Activated CD4-positive, CD25-positive, alpha-beta regulatory T cell (primary cell): Measurements from ENCODE around the gene ERP44.
"Not testable (repeated sequence)": the region's sequence is repeated elsewhere in the genome, so short reads cannot be mapped to it uniquely, and the experiment has no call there.

Experiments used
- DNase-seq, 4 experiments: peaks; one replicate each; lab custom pipeline; 2025; lab: John Stamatoyannopoulos, UW

The ERP44 gene

DNA sequence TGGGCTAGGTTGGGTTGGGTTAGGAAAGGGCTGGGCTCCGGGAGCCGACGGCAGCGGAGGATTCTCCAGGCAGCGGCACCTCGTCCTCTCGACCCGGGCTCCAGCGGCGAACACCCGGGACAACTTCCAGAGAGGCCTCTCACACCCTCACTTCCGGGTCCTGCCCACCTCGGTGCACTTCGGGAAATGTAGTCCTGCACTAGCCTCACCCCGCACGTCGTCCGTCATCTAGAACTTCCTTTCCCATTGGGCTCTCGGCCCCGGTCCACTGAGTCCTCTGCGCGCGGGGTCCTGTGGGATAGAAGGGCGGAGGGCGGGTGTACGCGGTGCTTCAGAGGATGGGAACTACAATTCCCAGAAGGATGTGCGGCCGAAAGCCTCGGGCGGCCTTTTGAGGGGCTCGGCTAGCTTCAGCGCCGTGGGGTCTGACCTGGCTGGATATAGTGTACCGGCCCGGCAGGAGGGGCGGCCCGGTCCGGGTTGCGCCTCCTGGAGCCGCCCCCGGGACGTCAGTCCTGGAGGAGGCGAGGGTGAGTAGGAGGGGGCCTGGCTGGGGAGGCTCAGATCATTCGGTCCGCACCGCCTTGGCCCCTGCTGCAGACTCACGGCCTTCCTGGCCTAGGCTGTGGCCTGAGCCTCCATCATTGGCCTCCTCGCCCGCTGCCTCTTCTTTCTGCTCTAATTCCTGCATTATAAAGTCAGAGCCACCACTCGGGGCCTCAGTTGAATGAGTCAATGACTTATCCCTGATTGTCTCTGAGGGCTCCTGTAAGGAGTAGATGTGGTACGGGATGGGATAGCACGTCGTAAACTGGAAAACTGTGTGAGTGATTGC lies at the start of gene ERP44, which contains the start of gene INVS:
TSS of gene ERP44 (minus strand) at position 114 of the 835 bp plus-strand sequence. CDS start 160 bp downstream, outside the sequence.
TSS of gene INVS (plus strand) at position 357 of the 835 bp plus-strand sequence. CDS start 5,279 bp downstream, outside the sequence.
- peak; percentile 89 to 93 (median 92) for DNase-seq

DNA sequence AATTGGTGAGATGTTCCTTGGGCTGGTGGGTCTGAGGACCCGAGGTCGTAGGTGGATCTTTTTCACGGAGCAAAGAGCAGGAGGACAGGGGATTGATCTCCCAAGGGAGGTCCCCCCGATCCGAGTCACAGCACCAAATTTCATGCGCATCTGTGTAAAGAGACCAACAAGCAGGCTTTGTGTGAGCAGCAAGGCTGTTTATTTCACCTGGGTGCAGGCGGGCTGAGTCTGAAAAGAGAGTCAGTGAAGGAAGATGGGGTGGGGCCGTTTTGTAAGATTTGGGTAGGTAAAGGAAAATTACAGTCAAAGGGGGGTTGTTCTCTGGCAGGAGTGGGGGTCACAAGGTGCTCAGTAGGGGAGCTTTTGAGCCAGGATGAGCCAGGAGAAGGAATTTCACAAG lies 47.2 kb upstream of the ERP44 start:
- DNase-seq = not testable (repeated sequence)

GRCh38 chr9:100145167-100145934 lies 46.6 kb upstream of the ERP44 start:
- DNase-seq = not testable (repeated sequence)

DNA sequence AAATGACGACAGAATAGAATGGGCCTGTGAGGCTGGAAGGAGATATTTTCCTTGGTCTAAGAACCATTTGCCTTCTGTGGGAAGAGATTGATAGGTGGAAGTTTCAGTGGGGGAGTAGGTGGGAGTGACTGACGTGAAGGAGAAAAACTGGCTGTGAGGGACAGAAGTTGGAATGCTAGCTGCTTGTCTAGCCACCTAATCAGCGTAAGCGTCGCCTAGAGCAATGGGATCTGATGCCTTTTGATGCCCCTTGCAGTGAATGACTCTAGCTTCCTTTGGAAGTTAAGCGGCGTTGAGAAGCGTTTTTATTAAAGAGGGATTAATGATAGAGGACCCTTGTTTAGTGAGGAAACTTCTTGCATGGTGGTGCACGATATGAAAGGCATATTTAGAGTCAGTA lies 43.1 kb upstream of the ERP44 start:
- DNase-seq = not testable (repeated sequence)

DNA sequence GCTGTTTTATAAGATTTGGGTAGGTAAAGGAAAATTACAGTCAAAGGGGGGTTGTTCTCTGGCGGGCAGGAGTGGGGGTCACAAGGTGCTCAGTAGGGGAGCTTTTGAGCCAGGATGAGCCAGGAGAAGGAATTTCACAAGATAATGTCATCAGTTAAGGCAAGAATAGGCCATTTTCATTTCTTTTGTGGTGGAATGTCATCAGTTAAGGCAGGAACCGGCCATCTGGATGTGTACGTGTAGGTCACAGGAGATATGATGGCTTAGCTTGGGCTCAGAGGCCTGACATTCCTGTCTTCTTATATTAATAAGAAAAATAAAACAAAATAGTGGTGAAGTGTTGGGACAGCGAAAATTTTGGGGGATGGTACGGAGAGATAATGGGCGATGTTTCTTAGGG lies 41.5 kb upstream of the ERP44 start:
- not testable (repeated sequence) for DNase-seq

GRCh38 chr9:100136799-100137198 lies 38.0 kb upstream of the ERP44 start:
- DNase-seq = not testable (repeated sequence)

GRCh38 chr9:100134731-100135130 lies 35.9 kb upstream of the ERP44 start:
- DNase-seq = no peak

DNA sequence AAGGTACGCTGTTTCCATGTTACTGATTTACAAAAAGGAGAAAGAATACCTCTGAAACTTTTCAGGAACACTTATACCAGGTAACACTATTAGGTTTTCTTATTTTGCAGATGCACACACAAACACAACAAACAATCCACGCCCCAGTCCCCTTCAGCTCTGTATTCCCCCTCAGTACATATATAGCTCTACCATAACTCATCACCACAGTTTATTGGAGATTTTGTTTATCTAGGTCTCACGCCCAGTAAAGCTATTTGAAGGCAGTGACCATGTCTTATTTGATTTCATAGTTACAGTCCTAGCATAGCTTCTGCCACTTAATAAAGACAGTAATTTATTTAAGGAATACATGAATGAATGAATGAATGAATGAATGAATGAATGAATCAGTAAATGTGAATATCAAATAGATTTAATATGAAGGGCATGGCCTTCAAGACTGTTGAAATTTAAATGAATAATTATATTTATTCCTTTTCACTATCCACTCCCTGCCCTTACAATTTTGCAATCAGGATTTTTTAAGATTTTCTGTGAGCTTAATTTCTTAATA lies 33.2 kb upstream of the ERP44 start:
- DNase-seq = no peak

- no peak for DNase-seq
Observed at GRCh38 chr9:100131216-100131615, 32.4 kb upstream of the ERP44 start.

DNA sequence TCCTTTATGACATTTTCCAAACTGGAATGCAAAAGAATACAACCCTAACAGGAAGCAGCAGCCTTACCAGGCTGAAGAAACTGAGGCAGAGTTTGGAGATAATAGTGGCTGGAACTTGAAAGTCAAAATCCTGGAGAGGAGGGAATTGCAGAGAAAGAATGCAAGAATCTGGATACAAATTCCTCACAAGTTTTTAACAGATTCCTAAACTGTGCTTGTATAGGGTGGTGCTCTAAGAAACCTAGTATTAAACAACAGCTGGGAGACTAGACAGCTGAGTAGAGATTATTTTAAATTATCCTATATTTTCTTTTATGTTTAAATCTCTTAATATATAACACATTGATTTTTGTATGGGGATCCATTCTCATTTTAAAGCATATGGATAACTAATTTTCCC lies 31.0 kb upstream of the ERP44 start:
- no peak for DNase-seq

GRCh38 chr9:100126423-100126822 lies 27.6 kb upstream of the ERP44 start:
- no peak for DNase-seq

- DNase-seq = no peak
Observed at GRCh38 chr9:100125910-100126309, 27.1 kb upstream of the ERP44 start.

DNA sequence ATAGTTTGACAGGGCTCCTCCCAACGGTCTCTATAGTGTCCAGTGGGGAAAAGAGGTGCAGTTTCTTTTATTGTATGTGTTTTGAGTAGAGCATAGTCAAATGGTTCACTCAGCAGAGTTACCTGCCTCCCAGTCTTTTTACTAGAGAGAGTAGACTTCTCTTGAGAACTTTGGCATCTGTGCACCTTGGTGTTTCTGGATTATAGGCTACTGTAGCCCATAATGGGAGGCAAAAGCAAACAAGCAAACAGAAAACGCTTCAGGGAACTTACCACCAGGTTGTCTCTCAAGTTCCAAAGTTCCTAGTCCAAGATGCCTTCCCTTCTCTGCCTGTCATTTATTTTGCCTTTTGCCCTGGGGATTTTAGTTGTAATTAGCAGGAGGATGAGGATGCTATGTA lies 26.4 kb upstream of the ERP44 start:
- DNase-seq = no peak

DNA sequence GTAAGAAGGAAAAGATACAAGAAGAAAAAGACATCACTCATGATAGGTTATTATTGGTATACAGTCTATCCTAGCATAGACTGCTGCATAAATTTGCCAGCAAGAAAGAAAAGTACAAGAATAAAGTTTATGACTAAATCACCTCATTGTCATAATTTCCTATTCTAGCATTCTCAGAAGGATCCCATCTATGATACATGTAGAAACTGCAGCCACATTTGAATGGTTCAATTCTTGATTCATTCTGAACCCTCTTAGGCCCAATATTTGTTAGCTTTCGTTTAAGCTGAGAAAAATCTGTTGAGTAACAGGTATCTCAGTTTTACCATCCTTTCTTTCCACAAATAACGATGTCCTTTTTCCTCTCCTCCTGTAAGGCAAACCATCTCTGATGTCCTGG lies 21.5 kb upstream of the ERP44 start:
- no peak for DNase-seq

- DNase-seq = no peak
Observed at GRCh38 chr9:100117316-100117715, 18.5 kb upstream of the ERP44 start.

- DNase-seq = no peak
Observed at GRCh38 chr9:100112677-100113336, 14.0 kb upstream of the ERP44 start.

DNA sequence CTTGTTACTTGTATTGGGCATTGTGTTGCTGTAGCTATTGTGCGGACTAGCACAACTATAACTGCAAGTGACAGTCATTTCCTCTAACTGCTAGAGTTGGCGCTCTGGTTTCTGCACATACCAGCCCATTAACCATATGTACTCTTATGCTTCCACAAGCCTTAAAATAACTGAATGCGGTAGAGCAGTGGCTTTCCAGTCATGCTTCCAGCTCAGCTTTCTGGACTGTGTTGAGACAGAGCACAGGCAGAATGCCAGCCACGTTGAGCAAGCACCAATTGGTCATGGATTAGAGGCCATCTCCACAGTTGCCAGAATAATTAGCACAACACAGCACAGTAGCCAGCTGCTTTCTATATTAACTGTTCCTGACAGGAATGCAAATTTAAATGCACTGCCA lies 12.4 kb upstream of the ERP44 start:
- DNase-seq = no peak

GRCh38 chr9:100108559-100108958 lies 9.8 kb upstream of the ERP44 start:
- DNase-seq = no peak

- DNase-seq = no peak
Observed at GRCh38 chr9:100106616-100107015, 7.8 kb upstream of the ERP44 start.

DNA sequence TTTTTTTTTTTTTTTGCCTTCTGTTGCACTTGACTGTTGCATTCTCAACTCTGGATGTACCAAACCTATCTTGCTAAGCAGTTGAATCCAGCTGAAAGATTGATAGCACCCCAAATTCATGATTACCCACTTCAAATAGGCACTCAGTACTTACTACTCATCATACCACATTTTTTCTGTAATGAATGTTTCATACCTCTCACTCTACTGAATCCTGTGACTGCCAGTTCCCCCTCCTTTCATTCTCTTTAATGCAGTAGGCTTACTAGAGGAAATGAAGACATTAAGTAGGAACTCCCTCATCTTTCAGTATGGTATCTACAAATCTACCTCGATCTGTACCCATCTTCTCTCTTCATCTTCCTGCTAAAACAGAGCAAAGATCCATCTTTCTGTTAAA lies 7.1 kb upstream of the ERP44 start:
- no peak for DNase-seq

- DNase-seq = no peak
Observed at GRCh38 chr9:100104314-100104713, 5.5 kb upstream of the ERP44 start.

GRCh38 chr9:100101608-100102007 lies 2.8 kb upstream of the ERP44 start:
- no peak for DNase-seq
